Activated T-helper 2 cell treated with anti-CD3 and anti-CD28 coated beads, Interferon-gamma antibody, Interleukin-2, Interleukin-4, amounts not matched to agents 10 μg/mL and 5 μg/mL and 100 μg/mL, durations not matched to agents 14 hours and 24 hours and 36 hours (primary cell): ENCODE measurements around the gene ALG9. TPM values are rescaled to one million over a fixed set of nuclear protein-coding genes. Genes with fewer than 3 reads are reported as not detected.
"Not testable (repeated sequence)": the region's sequence is repeated elsewhere in the genome, so short reads cannot be mapped to it uniquely, and the experiment has no call there.

Experiments used
- DNase-seq: peaks from one replicate; pipeline ENCODE4 v3.0.0; 2021; ENCODE audit warnings: low spot score
- H3K27ac Mint-ChIP-seq: one replicate; pipeline ENCODE4 v1.8.0; 2021; ENCODE audit warnings: mixed read lengths
- H3K27me3 Mint-ChIP-seq: one replicate; pipeline ENCODE4 v1.8.0; 2021; ENCODE audit warnings: low read depth, mixed read lengths
- H3K36me3 Mint-ChIP-seq: one replicate; pipeline ENCODE4 v1.8.0; 2021; ENCODE audit warnings: low read depth, mixed read lengths
- H3K4me1 Mint-ChIP-seq: one replicate; pipeline ENCODE4 v1.8.0; 2021; ENCODE audit warnings: low read depth, mixed read lengths
- H3K4me3 Mint-ChIP-seq: one replicate; pipeline ENCODE4 v1.8.0; 2021; ENCODE audit warnings: low read depth, mild to moderate bottlenecking, moderate library complexity, mixed read lengths
- H3K9me3 Mint-ChIP-seq: one replicate; pipeline ENCODE4 v1.8.0; 2021; ENCODE audit warnings: mixed read lengths
- intact Hi-C: fragments of 100-400 bp; cut with micrococcal nuclease; formaldehyde crosslinking; loops from one replicate; pipeline ENCODE4 v1.15.1; 2023
- total RNA-seq: library from RNA; stranded (reverse); gene quantifications from 2 replicates; pipeline ENCODE4 v1.2.3, GENCODE V29; 2022

Gene ALG9
- total RNA-seq, 1 donor from 2014 or later, result 33.4 TPM

- Mint-ChIP-seq H3K27me3 (peaks cover 28% of the 10 kb centered on the region), H3K4me1 (peaks cover 2% of the 10 kb centered on the region), H3K27ac (no peak overlapping the region), H3K36me3 (no peaks in the 10 kb centered on the region), H3K9me3 (no peaks in the 10 kb centered on the region), H3K4me3 (no peak overlapping the region)
- no peak for DNase-seq
- intact Hi-C loops, result no loop called here
Observed at GRCh38 chr11:111909378-111909777, 38.0 kb upstream of the ALG9 start.

DNA sequence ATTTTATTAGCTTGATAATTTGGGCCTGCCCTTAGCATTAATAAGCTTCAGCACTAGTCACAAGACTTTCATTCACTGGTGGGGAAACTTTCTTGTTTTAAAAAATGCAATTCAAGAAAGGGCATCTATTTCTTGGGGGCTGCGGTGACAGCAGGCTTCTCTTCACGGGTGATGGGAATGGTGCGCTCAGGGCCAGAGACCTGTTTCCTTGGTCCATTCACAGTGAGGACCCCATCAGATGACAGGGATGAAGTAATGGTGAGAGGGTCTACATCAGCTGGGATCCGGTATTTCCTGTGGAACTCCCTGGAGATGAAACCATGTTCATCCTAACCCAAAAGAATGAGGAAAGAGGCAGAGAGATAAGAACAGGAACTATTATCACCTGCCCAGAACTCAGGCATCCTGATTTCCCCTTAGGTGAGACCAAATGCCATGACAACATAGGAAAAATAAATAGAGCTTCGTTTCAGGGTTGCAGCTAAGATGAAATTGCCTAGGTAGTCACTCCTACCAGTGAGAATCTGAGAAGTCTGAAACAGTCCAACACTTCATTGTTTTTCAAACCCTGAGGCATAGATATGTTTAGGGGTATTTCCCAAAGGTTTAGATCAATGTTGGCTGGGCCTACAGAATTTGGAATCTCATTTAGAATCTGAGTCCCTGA lies 37.4 kb upstream of the ALG9 start:
- no peak for DNase-seq
- Mint-ChIP-seq H3K27me3 (peaks cover 28% of the 10 kb centered on the region), H3K27ac (no peak overlapping the region), H3K9me3 (no peaks in the 10 kb centered on the region), H3K36me3 (no peaks in the 10 kb centered on the region), H3K4me3 (no peak overlapping the region), H3K4me1 (peaks cover 2% of the 10 kb centered on the region)
- intact Hi-C loops, result no loop called here

DNA sequence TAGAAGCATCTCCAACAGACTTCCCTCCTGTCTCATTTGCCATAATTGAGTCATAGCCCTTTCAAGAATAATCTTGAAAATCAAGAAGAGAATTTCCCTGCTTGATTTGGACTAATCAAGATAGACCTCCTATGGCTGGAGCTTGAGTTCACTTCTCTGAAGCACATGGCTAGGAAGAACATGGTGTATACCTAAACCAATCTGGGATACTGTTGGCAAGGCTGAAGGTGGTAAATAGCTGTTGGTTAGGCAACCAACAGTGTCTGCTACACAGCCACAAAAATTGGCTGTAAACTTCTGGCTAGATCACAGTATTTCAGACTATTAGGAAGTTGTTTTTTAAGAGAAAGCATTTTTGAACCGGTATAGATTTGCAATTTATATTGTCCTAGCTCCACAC lies 35.3 kb upstream of the ALG9 start:
- DNase-seq, result no peak
- Mint-ChIP-seq H3K4me3 (no peak overlapping the region), H3K27me3 (peaks cover 31% of the 10 kb centered on the region), H3K4me1 (peaks cover 2% of the 10 kb centered on the region), H3K36me3 (no peaks in the 10 kb centered on the region), H3K9me3 (no peaks in the 10 kb centered on the region), H3K27ac (no peak overlapping the region)
- intact Hi-C loops, result no loop called here

DNA sequence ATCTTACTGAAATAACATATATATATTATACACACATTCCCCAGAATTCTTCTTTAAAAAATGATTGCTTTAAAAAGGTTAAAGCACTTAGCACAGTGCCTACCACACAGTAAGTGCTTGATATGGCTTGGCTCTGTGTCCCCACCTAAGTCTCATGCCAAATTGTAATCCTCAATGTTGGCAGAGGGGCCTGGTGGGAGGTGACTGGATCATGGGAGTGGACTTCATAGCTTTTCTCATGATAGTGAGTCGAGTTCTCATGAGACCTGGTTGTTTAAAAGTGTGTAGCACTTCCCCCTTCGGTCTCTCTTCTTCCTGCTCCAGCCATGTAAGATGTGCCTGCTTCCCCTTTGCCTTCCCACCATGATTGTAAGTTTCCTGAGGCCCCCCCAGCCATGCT lies 34.0 kb upstream of the ALG9 start:
- Mint-ChIP-seq H3K4me1 (peaks cover 2% of the 10 kb centered on the region), H3K4me3 (no peak overlapping the region), H3K9me3 (no peaks in the 10 kb centered on the region), H3K36me3 (no peaks in the 10 kb centered on the region), H3K27me3 (peaks cover 24% of the 10 kb centered on the region), H3K27ac (no peak overlapping the region)
- intact Hi-C loops, result no loop called here
- DNase-seq, result no peak

DNA sequence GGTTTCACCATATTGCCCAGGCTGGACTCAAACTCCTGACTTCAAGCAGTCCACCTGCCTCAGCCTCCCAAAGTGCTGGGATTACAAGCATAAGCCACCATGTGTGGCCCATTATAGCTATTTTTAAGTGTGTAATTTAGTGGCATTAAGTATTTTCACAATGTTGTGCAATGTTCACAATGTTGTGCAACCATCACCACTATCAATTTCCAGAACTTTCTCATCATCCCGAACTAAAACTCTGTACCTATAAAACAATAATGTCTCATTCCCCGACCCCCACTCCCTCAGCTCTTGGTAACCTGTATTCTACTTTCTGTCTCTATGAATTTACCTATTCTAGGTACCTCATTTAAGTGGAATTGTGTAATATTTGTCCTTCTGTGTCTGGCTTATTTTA lies 15.5 kb upstream of the ALG9 start:
- no peaks in the 10 kb centered on the region for H3K4me1 Mint-ChIP-seq
- H3K27ac Mint-ChIP-seq, result no peak overlapping the region
- H3K4me3 Mint-ChIP-seq, result no peak overlapping the region
- no peaks in the 10 kb centered on the region for H3K9me3 Mint-ChIP-seq
- DNase-seq, result no peak
- no peaks in the 10 kb centered on the region for H3K27me3 Mint-ChIP-seq
- H3K36me3 Mint-ChIP-seq, result no peaks in the 10 kb centered on the region
- intact Hi-C loops, result no loop called here

- H3K27ac Mint-ChIP-seq, result no peak overlapping the region
- H3K27me3 Mint-ChIP-seq, result no peaks in the 10 kb centered on the region
- H3K9me3 Mint-ChIP-seq, result no peaks in the 10 kb centered on the region
- no peaks in the 10 kb centered on the region for H3K36me3 Mint-ChIP-seq
- intact Hi-C loops, result no loop called here
- no peaks in the 10 kb centered on the region for H3K4me1 Mint-ChIP-seq
- no peak overlapping the region for H3K4me3 Mint-ChIP-seq
- no peak for DNase-seq
Observed at GRCh38 chr11:111886032-111886431, 14.7 kb upstream of the ALG9 start.

- H3K9me3 Mint-ChIP-seq, H3K27ac Mint-ChIP-seq, H3K4me3 Mint-ChIP-seq: not testable (repeated sequence)
Observed at GRCh38 chr11:111885053-111885452, 13.7 kb upstream of the ALG9 start.

DNA sequence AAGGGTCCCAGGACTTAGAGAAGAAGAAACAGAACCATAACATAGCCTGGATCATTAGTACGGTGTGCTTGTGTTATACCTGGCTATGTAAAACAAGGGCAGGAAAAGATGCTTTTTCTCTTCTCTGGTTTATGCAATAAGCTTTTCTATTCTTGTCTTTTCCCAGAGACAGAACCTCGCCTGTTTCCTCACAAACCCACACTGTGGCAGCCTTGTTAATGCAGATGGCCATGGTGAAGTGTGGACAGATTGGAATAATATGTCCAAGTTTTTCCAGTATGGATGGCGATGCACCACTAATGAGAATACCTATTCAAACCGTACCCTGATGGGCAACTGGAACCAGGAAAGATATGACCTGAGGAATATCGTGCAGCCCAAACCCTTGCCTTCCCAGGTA lies 10.8 kb upstream of the ALG9 start:
- Mint-ChIP-seq H3K9me3 (no peaks in the 10 kb centered on the region), H3K27ac (no peak overlapping the region), H3K4me3 (no peak overlapping the region), H3K4me1 (peaks cover 10% of the 10 kb centered on the region), H3K36me3 (no peaks in the 10 kb centered on the region), H3K27me3 (no peaks in the 10 kb centered on the region)
- intact Hi-C loops, result no loop called here
- no peak for DNase-seq

More at GRCh38 chr11:111885053-111885452, 13.7 kb upstream of the ALG9 start:
- DNase-seq, intact Hi-C loops, H3K27me3 Mint-ChIP-seq, H3K36me3 Mint-ChIP-seq, H3K4me1 Mint-ChIP-seq: not testable (repeated sequence)

DNA sequence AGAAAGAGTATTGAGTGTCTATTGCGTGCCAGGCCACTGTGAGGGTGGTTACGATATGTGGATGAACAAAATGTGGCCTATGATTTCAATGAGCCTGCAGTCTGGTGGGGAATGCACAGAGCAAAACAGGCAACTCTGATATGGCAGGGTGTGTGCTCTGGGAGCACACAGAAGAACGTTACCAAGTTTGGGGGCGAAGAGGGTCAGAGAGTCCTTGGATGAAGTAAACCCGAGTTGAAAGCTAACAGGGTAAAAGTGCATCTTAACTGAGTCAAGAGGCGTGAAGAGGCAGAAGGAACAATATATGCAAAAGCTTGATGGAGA lies 8.2 kb upstream of the ALG9 start:
- H3K27ac Mint-ChIP-seq, result peak overlapping the region; percentile 100
- H3K27me3 Mint-ChIP-seq, result no peaks in the 10 kb centered on the region
- intact Hi-C loops, result loop anchor here (1.0 to 5.0 kb wide), 7 partner anchors 8 to 298 kb away; partner anchors contain the start of genes ALG9, BCO2, DLAT and NKAPD1
- peaks cover 5% of the 10 kb centered on the region for H3K36me3 Mint-ChIP-seq
- DNase-seq, result no peak
- H3K4me3 Mint-ChIP-seq, result peak overlapping the region; percentile 96
- H3K9me3 Mint-ChIP-seq, result no peaks in the 10 kb centered on the region
- H3K4me1 Mint-ChIP-seq, result peaks cover 13% of the 10 kb centered on the region

DNA sequence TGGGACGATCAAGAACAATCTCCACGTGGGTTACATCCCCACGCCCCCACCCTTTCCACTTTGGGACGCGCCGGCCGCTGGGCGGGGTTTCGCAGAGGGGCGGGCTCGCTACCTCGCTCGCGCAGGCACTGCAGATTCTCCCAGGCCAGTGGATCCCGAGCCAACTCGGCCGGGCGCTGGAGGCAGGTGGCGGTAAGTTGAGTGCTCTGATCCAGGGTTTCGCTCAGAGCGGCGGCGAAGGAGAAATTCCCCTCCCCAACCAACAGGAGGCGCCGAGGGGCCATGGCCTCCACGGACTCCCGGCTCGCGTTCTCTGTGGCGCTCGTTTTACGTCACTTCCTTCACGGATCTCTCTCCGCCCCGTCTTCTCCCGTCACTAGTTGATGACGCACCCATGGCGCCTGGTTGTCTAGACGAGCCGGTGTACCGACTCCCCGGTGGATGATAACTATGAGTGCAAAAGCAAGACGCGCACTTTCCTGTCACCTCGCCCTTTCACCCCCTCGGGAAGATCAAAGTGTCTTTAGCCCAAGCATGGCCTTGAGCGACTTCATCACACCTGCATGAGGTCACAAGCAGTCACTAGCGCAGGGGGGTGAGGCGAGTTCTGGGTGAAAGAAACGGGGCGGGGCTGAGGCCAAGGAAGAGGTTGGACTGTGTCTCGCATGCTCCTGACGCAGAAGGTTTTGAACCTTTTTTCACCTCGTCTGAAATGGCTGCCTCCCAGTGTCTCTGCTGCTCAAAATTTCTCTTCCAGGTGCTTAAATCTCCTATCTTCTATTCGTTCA lies 7.7 kb upstream of the ALG9 start, which contains the start of the genes CFAP68 and FDXACB1:
TSS of gene CFAP68 (plus strand) at position 693 of the 788 bp plus-strand sequence. CDS start at position 713, 20 bp downstream.
TSS of gene FDXACB1 (minus strand) at position 317 of the 788 bp plus-strand sequence. CDS start at position 284, 33 bp downstream.
- Mint-ChIP-seq H3K36me3 (peaks cover 5% of the 10 kb centered on the region), H3K27me3 (no peaks in the 10 kb centered on the region), H3K27ac (peak within 1 kb of the TSS; percentile 100), H3K9me3 (no peaks in the 10 kb centered on the region), H3K4me1 (peaks cover 13% of the 10 kb centered on the region), H3K4me3 (peak within 1 kb of the TSS; percentile 96)
- DNase-seq, result peak; percentile 94
- intact Hi-C loops, result loop anchor here (1.0 to 5.0 kb wide), 7 partner anchors 8 to 298 kb away; partner anchors contain the start of genes ALG9, BCO2, DLAT and NKAPD1

DNA sequence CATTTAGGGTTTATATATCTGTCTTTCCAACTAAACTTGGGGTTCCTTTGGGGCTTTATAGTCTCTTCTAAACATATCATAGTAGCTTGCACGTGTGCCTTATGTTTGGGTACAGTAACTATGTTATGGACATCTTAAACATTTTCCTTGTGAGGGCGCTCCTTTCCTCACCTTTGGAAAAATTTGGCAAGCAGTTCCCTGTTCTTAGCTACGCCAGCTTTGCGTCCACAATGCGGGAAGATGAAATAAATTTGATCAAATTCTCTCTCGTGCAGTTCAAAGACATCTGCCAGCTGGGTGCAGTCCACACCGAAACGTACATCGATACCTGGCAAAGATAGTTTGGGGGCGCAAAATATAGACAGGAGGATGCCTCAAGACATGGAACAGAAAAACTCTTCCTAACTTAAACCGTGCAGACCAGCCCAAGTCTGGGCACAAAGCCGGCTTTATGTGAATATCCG lies 7.0 kb upstream of the ALG9 start:
- peaks cover 13% of the 10 kb centered on the region for H3K4me1 Mint-ChIP-seq
- no peaks in the 10 kb centered on the region for H3K9me3 Mint-ChIP-seq
- peaks cover 5% of the 10 kb centered on the region for H3K36me3 Mint-ChIP-seq
- peak overlapping the region; percentile 96 for H3K4me3 Mint-ChIP-seq
- intact Hi-C loops, result loop anchor here (2.0 to 5.0 kb wide), 3 partner anchors 146 to 299 kb away; partner anchors contain the start of genes BCO2, DLAT, NKAPD1 and PIH1D2
- no peaks in the 10 kb centered on the region for H3K27me3 Mint-ChIP-seq
- peak overlapping the region; percentile 100 for H3K27ac Mint-ChIP-seq
- no peak for DNase-seq

GRCh38 chr11:111871693-111872161 lies 346 bp upstream of the ALG9 start:
- peak overlapping the region; percentile 82 for H3K27ac Mint-ChIP-seq
- H3K9me3 Mint-ChIP-seq, result no peaks in the 10 kb centered on the region
- peaks cover 22% of the 10 kb centered on the region for H3K36me3 Mint-ChIP-seq
- no peak for DNase-seq
- H3K27me3 Mint-ChIP-seq, result no peaks in the 10 kb centered on the region
- H3K4me1 Mint-ChIP-seq, result peaks cover 29% of the 10 kb centered on the region
- H3K4me3 Mint-ChIP-seq, result peak overlapping the region; percentile 91
- intact Hi-C loops, result loop anchor here (1.0 to 2.0 kb wide), 3 partner anchors 8 to 215 kb away; partner anchors contain the start of genes CFAP68, FDXACB1, SDHD and TIMM8B
